ENCODE results near the gene FOXRED1. TPM values are rescaled to one million over a fixed set of nuclear protein-coding genes. Genes with fewer than 3 reads are reported as not detected.
A peak's percentile ranks its signal among the peaks of the same experiment; 100 is the strongest.

FOXRED1 gene
- total RNA-seq, 6 experiments from 2014 or later = 10.4 to 15.9 (median 14.9) TPM

- TF ChIP-seq CTCF (IDR thresholded peaks at IDR 0.05) = no peak
- Mint-ChIP-seq H3K4me3 (peak overlapping the region; percentile 87), H3K36me3 (ENCODE audit: low read depth) (peaks cover 29% of the 10 kb centered on the region), H3K4me1 (ENCODE audit: low read depth) (peaks cover 53% of the 10 kb centered on the region), H3K27ac (peak overlapping the region; percentile 89), H3K9me3 (no peaks in the 10 kb centered on the region), H3K27me3 (ENCODE audit: insufficient read depth) (no peaks in the 10 kb centered on the region; the same call in none of the 2 replicates)
- peak; percentile 88 for DNase-seq
These were observed 49.8 kb downstream of the FOXRED1 start for GRCh38 chr11:126318574-126319373.

GRCh38 chr11:126319374-126319740 lies 50.4 kb downstream of the FOXRED1 start:
- H3K4me1 Mint-ChIP-seq (ENCODE audit: low read depth) = peaks cover 47% of the 10 kb centered on the region
- peaks cover 25% of the 10 kb centered on the region for H3K36me3 Mint-ChIP-seq (ENCODE audit: low read depth)
- no peak for DNase-seq
- peak overlapping the region; percentile 89 for H3K27ac Mint-ChIP-seq
- TF ChIP-seq CTCF (IDR thresholded peaks at IDR 0.05) = no peak
- H3K27me3 Mint-ChIP-seq (ENCODE audit: insufficient read depth) = no peaks in the 10 kb centered on the region; the same call in none of the 2 replicates
- peak overlapping the region; percentile 58; the same call in 1 of the 2 replicates for H3K4me3 Mint-ChIP-seq
- no peaks in the 10 kb centered on the region for H3K9me3 Mint-ChIP-seq

GRCh38 chr11:126322996-126323395 lies 54.0 kb downstream of the FOXRED1 start:
- Mint-ChIP-seq H3K9me3 (no peaks in the 10 kb centered on the region), H3K27ac (no peak overlapping the region)

GRCh38 chr11:126327281-126328000 lies 58.5 kb downstream of the FOXRED1 start:
- DNase-seq = no peak
- H3K27ac Mint-ChIP-seq = no peak overlapping the region
- H3K36me3 Mint-ChIP-seq (ENCODE audit: low read depth) = no peaks in the 10 kb centered on the region
- H3K4me1 Mint-ChIP-seq (ENCODE audit: low read depth) = peaks cover 13% of the 10 kb centered on the region
- no peak overlapping the region for H3K4me3 Mint-ChIP-seq
- no peaks in the 10 kb centered on the region; the same call in 1 of the 2 replicates for H3K27me3 Mint-ChIP-seq (ENCODE audit: insufficient read depth)
- no peak for TF ChIP-seq CTCF (IDR thresholded peaks at IDR 0.05)
- H3K9me3 Mint-ChIP-seq = no peaks in the 10 kb centered on the region

More at GRCh38 chr11:126322996-126323395, 54.0 kb downstream of the FOXRED1 start:
- Mint-ChIP-seq H3K4me3 (no peak overlapping the region), H3K27me3 (ENCODE audit: insufficient read depth) (no peaks in the 10 kb centered on the region; the same call in 1 of the 2 replicates), H3K36me3 (ENCODE audit: low read depth) (peaks cover 14% of the 10 kb centered on the region), H3K4me1 (ENCODE audit: low read depth) (peaks cover 29% of the 10 kb centered on the region)
- no peak for DNase-seq
- no peak for TF ChIP-seq CTCF (IDR thresholded peaks at IDR 0.05)

Other genes starting within 250 kb of the FOXRED1 start
- 1 to 10 TPM; 1.3 to 2.0 (median 1.9) TPM for gene CDON, start 206.3 kb upstream of the FOXRED1 start, total RNA-seq (2021; fragmentation: NEBNext Ultra II Directional; extraction: Animal tissue kit (Norgen Biotek cat#: 25700))
- gene RPUSD4, start 57.5 kb upstream of the FOXRED1 start, total RNA-seq (2021; fragmentation: NEBNext Ultra II Directional; extraction: Animal tissue kit (Norgen Biotek cat#: 25700)) = 10 to 100 TPM; 18.8 to 20.9 (median 19.6) TPM
- 10 to 100 TPM; 16.4 to 19.6 (median 17.8) TPM for gene FAM118B, start 57.4 kb upstream of the FOXRED1 start, total RNA-seq (2021; fragmentation: NEBNext Ultra II Directional; extraction: Animal tissue kit (Norgen Biotek cat#: 25700))
- gene SRPRA, start 259 bp upstream of the FOXRED1 start, total RNA-seq (2021; fragmentation: NEBNext Ultra II Directional; extraction: Animal tissue kit (Norgen Biotek cat#: 25700)) = 100 to 1,000 TPM; 153 to 177 (median 162) TPM
- gene TIRAP, start 13.9 kb downstream of the FOXRED1 start, total RNA-seq (2021; fragmentation: NEBNext Ultra II Directional; extraction: Animal tissue kit (Norgen Biotek cat#: 25700)) = 1 to 10 TPM; 7.6 to 9.7 (median 8.2) TPM
- 10 to 100 TPM; 19.0 to 26.6 (median 24.3) TPM for gene DCPS, start 34.9 kb downstream of the FOXRED1 start, total RNA-seq (2021; fragmentation: NEBNext Ultra II Directional; extraction: Animal tissue kit (Norgen Biotek cat#: 25700))
- gene ST3GAL4, start 86.5 kb downstream of the FOXRED1 start, total RNA-seq (2021; fragmentation: NEBNext Ultra II Directional; extraction: Animal tissue kit (Norgen Biotek cat#: 25700)) = 10 to 100 TPM; 25.9 to 34.6 (median 30.0) TPM

Measured in HFFc6 (cell line).